Upper lobe of right lung (tissue), 1 donor: ENCODE data around the gene ITPRIPL2. TPM values are rescaled to one million over a fixed set of nuclear protein-coding genes. Genes with fewer than 3 reads are reported as not detected.

ENCODE experiments used
- ATAC-seq: fragments of 200-7000 bp; cut with Tn5 transposase; one replicate; pipeline ENCODE4 v1.9.1; 2020; ENCODE audit warnings: mild to moderate bottlenecking, moderate library complexity
- DNase-seq: peaks from one replicate; pipeline ENCODE4 v3.0.0-alpha.2; 2020
- H3K27ac ChIP-seq: fragments of 200-600 bp; one replicate; pipeline ENCODE4 v1.8.0; 2022
- H3K27me3 ChIP-seq: fragments of 200-600 bp; one replicate; pipeline ENCODE4 v1.8.0; 2022; ENCODE audit warnings: mild to moderate bottlenecking
- H3K36me3 ChIP-seq: fragments of 200-600 bp; one replicate; pipeline ENCODE4 v1.8.0; 2022
- H3K4me1 ChIP-seq: fragments of 200-600 bp; one replicate; pipeline ENCODE4 v1.8.0; 2022
- H3K4me3 ChIP-seq: fragments of 200-600 bp; one replicate; pipeline ENCODE4 v1.8.0; 2022; ENCODE audit warnings: mild to moderate bottlenecking
- H3K9me3 ChIP-seq: fragments of 200-600 bp; one replicate; pipeline ENCODE4 v1.8.0; 2022
- CTCF ChIP-seq: fragments of 200-600 bp; IDR thresholded peaks from one replicate; pipeline ENCODE4 v1.8.0; 2022; ENCODE audit warnings: antibody characterized with exemption
- intact Hi-C: fragments of 100-400 bp; cut with DNase I; formaldehyde crosslinking; loops from one replicate; pipeline ENCODE4 v1.11.0; 2022
- total RNA-seq: library from RNA; stranded (reverse); fragmentation: NEBNext Ultra II Directional; extraction: Animal tissue kit (Norgen Biotek cat#: 25700); gene quantifications from one replicate; pipeline ENCODE4 v1.2.1, GENCODE V29; 2021
- donor health status: DM: no; HTN: yes; CAD: no; lungs with severe emphysema.

Gene ITPRIPL2
- total RNA-seq, 1 donor from 2014 or later = 68.9 TPM

GRCh38 chr16:19136549-19137196, 22.9 kb downstream of the ITPRIPL2 start:
- ATAC-seq (peak; percentile 74), DNase-seq (no peak)
- TF ChIP-seq CTCF = no peak
- peak overlapping the region; percentile 42 for H3K27ac ChIP-seq
- H3K9me3 ChIP-seq = no peaks in the 10 kb centered on the region
- peaks cover 58% of the 10 kb centered on the region for H3K4me1 ChIP-seq
- H3K36me3 ChIP-seq = no peaks in the 10 kb centered on the region
- no peak overlapping the region for H3K4me3 ChIP-seq
- no peaks in the 10 kb centered on the region for H3K27me3 ChIP-seq
- intact Hi-C loops = no loop called here

GRCh38 chr16:19137201-19138128, 23.7 kb downstream of the ITPRIPL2 start:
- DNase-seq (no peak), ATAC-seq (no peak)

GRCh38 chr16:19138601-19139000, 24.8 kb downstream of the ITPRIPL2 start:
- no peaks in the 10 kb centered on the region for H3K27me3 ChIP-seq
- no peak overlapping the region for H3K4me3 ChIP-seq
- peak; percentile 85 for ATAC-seq
- H3K4me1 ChIP-seq = peaks cover 48% of the 10 kb centered on the region
- TF ChIP-seq CTCF = no peak
- no peaks in the 10 kb centered on the region for H3K36me3 ChIP-seq
- DNase-seq = no peak
- intact Hi-C loops = no loop called here
- H3K27ac ChIP-seq = peak overlapping the region; percentile 5
- H3K9me3 ChIP-seq = no peaks in the 10 kb centered on the region

More at GRCh38 chr16:19137201-19138128, 23.7 kb downstream of the ITPRIPL2 start:
- intact Hi-C loops = no loop called here
- Histone ChIP-seq H3K9me3 (no peaks in the 10 kb centered on the region), H3K27me3 (no peaks in the 10 kb centered on the region), H3K27ac (peak overlapping the region; percentile 47), H3K4me3 (no peak overlapping the region), H3K4me1 (peaks cover 50% of the 10 kb centered on the region), H3K36me3 (no peaks in the 10 kb centered on the region)
- no peak for TF ChIP-seq CTCF

- Histone ChIP-seq H3K4me3 (no peak overlapping the region), H3K4me1 (peaks cover 48% of the 10 kb centered on the region), H3K27me3 (no peaks in the 10 kb centered on the region), H3K36me3 (no peaks in the 10 kb centered on the region), H3K27ac (peak overlapping the region; percentile 5), H3K9me3 (no peaks in the 10 kb centered on the region)
- TF ChIP-seq CTCF = no peak
- DNase-seq (no peak), ATAC-seq (no peak)
- intact Hi-C loops = no loop called here
These were observed 25.8 kb downstream of the ITPRIPL2 start for GRCh38 chr16:19139436-19140091.

GRCh38 chr16:19140396-19140795, 26.6 kb downstream of the ITPRIPL2 start:
- Histone ChIP-seq H3K9me3 (no peaks in the 10 kb centered on the region), H3K27me3 (no peaks in the 10 kb centered on the region), H3K4me3 (no peak overlapping the region), H3K4me1 (peaks cover 46% of the 10 kb centered on the region), H3K27ac (no peak overlapping the region), H3K36me3 (no peaks in the 10 kb centered on the region)
- intact Hi-C loops = no loop called here
- DNase-seq (no peak), ATAC-seq (no peak)
- TF ChIP-seq CTCF = no peak
